Neural cell (in vitro differentiated cells): ENCODE results near the gene MMP13. TPM values are rescaled to one million over a fixed set of nuclear protein-coding genes. Genes with fewer than 3 reads are reported as not detected.

Experiments used
- H2AFZ ChIP-seq: fragments of 200-600, 300-800 bp; sonication (generic), shearing (Covaris generic); 2 replicates; pipeline ENCODE4 v1.6.0; 2014; ENCODE audit warnings: low read depth, mild to moderate bottlenecking, antibody characterized with exemption, low read length, moderate library complexity
- H3F3A ChIP-seq: fragments of 200-600 bp; shearing (Covaris generic); 2 replicates; pipeline ENCODE4 v1.6.1; 2016; ENCODE audit warnings: mild to moderate bottlenecking, moderate library complexity, mixed read lengths, antibody characterized with exemption, low read length; ENCODE audit not compliant: insufficient read depth, poor library complexity, severe bottlenecking
- H3K27ac ChIP-seq: fragments of 200-600, 300-800 bp; sonication (generic), shearing (Covaris generic); 2 replicates; pipeline ENCODE4 v1.5.1; 2014; ENCODE audit warnings: mild to moderate bottlenecking, low read length, moderate library complexity
- H3K27me3 ChIP-seq: fragments of 300-800, 200-600 bp; sonication (generic), shearing (Covaris generic); 2 replicates; pipeline ENCODE4 v1.6.0; 2014; ENCODE audit warnings: mild to moderate bottlenecking, low read depth, low read length, moderate library complexity; ENCODE audit not compliant: insufficient read depth
- H3K36me3 ChIP-seq: fragments of 300-800, 200-600 bp; sonication (generic), shearing (Covaris generic); 2 replicates; pipeline ENCODE4 v1.5.1; 2014; ENCODE audit warnings: mild to moderate bottlenecking, antibody characterized with exemption, low read length, moderate library complexity; ENCODE audit not compliant: insufficient read depth
- H3K4me2 ChIP-seq: fragments of 300-800, 200-600 bp; sonication (generic), shearing (Covaris generic); 2 replicates; pipeline ENCODE4 v1.6.0; 2014; ENCODE audit warnings: mild to moderate bottlenecking, low read length
- H3K4me3 ChIP-seq: fragments of 300-800, 200-600 bp; sonication (generic), shearing (Covaris generic); 2 replicates; pipeline ENCODE4 v1.5.1; 2014; ENCODE audit warnings: mild to moderate bottlenecking, low read length, moderate library complexity
- H3K79me2 ChIP-seq: fragments of 200-600 bp; shearing (Covaris generic); replicated peaks from 2 replicates; pipeline ENCODE4 v1.6.0; 2014; ENCODE audit warnings: mild to moderate bottlenecking, low read length, moderate library complexity; ENCODE audit not compliant: insufficient read depth
- H3K9ac ChIP-seq: fragments of 300-800, 200-600 bp; sonication (generic), shearing (Covaris generic); 2 replicates; pipeline ENCODE4 v1.6.1; 2016; ENCODE audit warnings: mild to moderate bottlenecking, low read length, mixed read lengths
- H3K9me2 ChIP-seq: fragments of 200-600 bp; shearing (Covaris generic); 2 replicates; pipeline ENCODE4 v1.6.1; 2016; ENCODE audit warnings: mild to moderate bottlenecking, low read length, mixed read lengths; ENCODE audit not compliant: insufficient read depth
- H3K9me3 ChIP-seq: fragments of 200-600, 300-800 bp; sonication (generic), shearing (Covaris generic); 2 replicates; pipeline ENCODE4 v1.6.1; 2016; ENCODE audit warnings: mild to moderate bottlenecking, mixed run types, low read length, moderate library complexity, mixed read lengths
- H4K20me1 ChIP-seq: fragments of 200-600 bp; shearing (Covaris generic); 2 replicates; pipeline ENCODE4 v1.6.1; 2016; ENCODE audit warnings: mild to moderate bottlenecking, mixed run types; ENCODE audit not compliant: insufficient read depth
- CTCF ChIP-seq: fragments of 450-650 bp; IDR thresholded peaks from 2 replicates; pipeline ENCODE4 v1.5.1; 2014; ENCODE audit warnings: antibody characterized with exemption, mild to moderate bottlenecking, moderate library complexity; ENCODE audit not compliant: poor library complexity, severe bottlenecking
- EP300 ChIP-seq: fragments of 450-650 bp; conservative IDR thresholded peaks from 2 replicates; pipeline ENCODE4 v1.6.1; 2014; ENCODE audit warnings: antibody characterized with exemption, mild to moderate bottlenecking, moderate library complexity; ENCODE audit not compliant: poor library complexity, severe bottlenecking
- EZH2 ChIP-seq: fragments of 200-600, 300-800 bp; shearing (Covaris generic), sonication (generic); IDR thresholded peaks from 2 replicates; pipeline ENCODE4 v1.6.1; 2014; ENCODE audit warnings: antibody characterized with exemption, low read length, borderline replicate concordance, mild to moderate bottlenecking; ENCODE audit not compliant: insufficient read depth, poor library complexity, severe bottlenecking
- MXI1 ChIP-seq: fragments of 450-650 bp; conservative IDR thresholded peaks from 2 replicates; pipeline ENCODE4 v1.6.1; 2014; ENCODE audit warnings: antibody characterized with exemption, mild to moderate bottlenecking; ENCODE audit not compliant: poor library complexity, severe bottlenecking
- POLR2AphosphoS5 ChIP-seq: IDR thresholded peaks from 2 replicates; pipeline ENCODE4 v1.6.1; 2012
- RAD21 ChIP-seq: fragments of 450-650 bp; conservative IDR thresholded peaks from 2 replicates; pipeline ENCODE4 v1.6.1; 2014; ENCODE audit warnings: antibody characterized with exemption, mild to moderate bottlenecking, moderate library complexity
- REST ChIP-seq: IDR thresholded peaks from 2 replicates; pipeline ENCODE4 v1.6.1; 2012; ENCODE audit warnings: borderline replicate concordance
- SMC3 ChIP-seq: fragments of 450-650 bp; conservative IDR thresholded peaks from 2 replicates; pipeline ENCODE4 v1.6.1; 2014; ENCODE audit warnings: antibody characterized with exemption, mild to moderate bottlenecking, moderate library complexity; ENCODE audit not compliant: poor library complexity
- TAF1 ChIP-seq: IDR thresholded peaks from 2 replicates; pipeline ENCODE4 v1.6.1; 2012; ENCODE audit warnings: low read depth
- polyA plus RNA-seq: library from polyadenylated mRNA; depleted of rRNA; stranded (reverse); fragments of >200 nt; gene quantifications from 2 replicates; pipeline ENCODE4 v1.2.3, GENCODE V29; 2014

Gene MMP13
- polyA plus RNA-seq, 1 donor from 2014 or later: not detected

GRCh38 chr11:102991776-102992175, 36.2 kb upstream of the MMP13 start:
- H4K20me1 ChIP-seq: no peaks in the 10 kb centered on the region
- no peaks in the 10 kb centered on the region for H3K9me3 ChIP-seq
- TF ChIP-seq CTCF (no peak), MXI1 (no peak), RAD21 (no peak), POLR2AphosphoS5 (no peak), TAF1 (no peak), EP300 (no peak), EZH2 (no peak), REST (no peak), SMC3 (no peak)
- H3K4me2 ChIP-seq: no peak overlapping the region
- no peaks in the 10 kb centered on the region for H3F3A ChIP-seq
- no peak overlapping the region for H3K9ac ChIP-seq
- H2AFZ ChIP-seq: no peak overlapping the region
- no peaks in the 10 kb centered on the region for H3K79me2 ChIP-seq
- H3K27ac ChIP-seq: no peak overlapping the region
- H3K4me3 ChIP-seq: no peak overlapping the region
- no peaks in the 10 kb centered on the region for H3K9me2 ChIP-seq
- no peaks in the 10 kb centered on the region for H3K36me3 ChIP-seq
- no peaks in the 10 kb centered on the region for H3K27me3 ChIP-seq

- no peaks in the 10 kb centered on the region for H3K79me2 ChIP-seq
- H3K9me3 ChIP-seq: no peaks in the 10 kb centered on the region
- H3K4me2 ChIP-seq: no peak overlapping the region
- TF ChIP-seq SMC3: no peak
- TF ChIP-seq EP300: no peak
- no peak for TF ChIP-seq TAF1
- no peak for TF ChIP-seq REST
- no peak for TF ChIP-seq MXI1
- TF ChIP-seq CTCF: no peak
- TF ChIP-seq RAD21: no peak
- TF ChIP-seq POLR2AphosphoS5: no peak
- TF ChIP-seq EZH2: no peak
- no peak overlapping the region for H2AFZ ChIP-seq
- H3K27me3 ChIP-seq: no peaks in the 10 kb centered on the region
- no peak overlapping the region for H3K9ac ChIP-seq
- no peak overlapping the region for H3K4me3 ChIP-seq
- H3K36me3 ChIP-seq: no peaks in the 10 kb centered on the region
- H4K20me1 ChIP-seq: no peaks in the 10 kb centered on the region
- no peak overlapping the region for H3K27ac ChIP-seq
- no peaks in the 10 kb centered on the region for H3K9me2 ChIP-seq
- no peaks in the 10 kb centered on the region for H3F3A ChIP-seq
Observed at GRCh38 chr11:102990145-102990544, 34.6 kb upstream of the MMP13 start.
